GM13977 (cell line): ENCODE results near the gene PITPNM1.

Experiments used
- DNase-seq: peaks from one replicate; pipeline ENCODE4 v3.0.0; 2012; ENCODE audit warnings: low spot score
- in situ Hi-C: fragments of 300-500 bp; cut with MboI; formaldehyde crosslinking; loops from one replicate; pipeline ENCODE4 v1.12.0; 2022; ENCODE audit warnings: low sequenced_read_pairs, low pct_unique_long_range_greater_than_20kb, mixed read lengths, inconsistent platforms; ENCODE audit not compliant: unreplicated experiment
- TF ChIP-seq, protein P1 (sequence below): IDR thresholded peaks from 2 replicates; pipeline ENCODE4 v1.5.1; 2012; ENCODE audit warnings: mild to moderate bottlenecking, control low read depth; ENCODE audit not compliant: insufficient read depth; ENCODE audit errors: extremely low read depth, missing control alignments

The PITPNM1 gene

DNA sequence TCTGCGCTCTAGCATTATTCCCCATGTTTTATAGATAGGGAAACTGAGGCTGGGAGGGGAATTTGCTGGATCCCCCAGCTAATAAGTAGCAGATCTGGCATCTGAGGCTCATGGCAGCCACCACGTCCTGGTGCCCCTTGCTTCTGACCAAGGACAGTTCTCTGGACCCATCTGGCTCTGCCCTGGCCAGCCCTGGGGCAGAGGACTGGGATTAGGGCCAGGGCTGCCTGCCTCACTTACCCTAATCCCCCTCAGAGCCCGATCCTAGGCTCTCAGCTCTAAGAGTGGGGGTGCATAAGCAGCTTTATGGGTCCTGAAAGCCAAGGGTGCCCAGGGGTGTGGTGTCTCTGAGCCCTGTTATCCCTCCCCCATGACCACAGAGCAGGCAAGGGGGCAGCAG, 50.1 kb downstream of the PITPNM1 start, which contains the start of gene CABP4:
Gene CABP4 (plus strand): TSS at position 301 of the 400 bp plus-strand sequence. CDS start 70 bp downstream, at position 371.
- TF ChIP-seq, protein P1, sequence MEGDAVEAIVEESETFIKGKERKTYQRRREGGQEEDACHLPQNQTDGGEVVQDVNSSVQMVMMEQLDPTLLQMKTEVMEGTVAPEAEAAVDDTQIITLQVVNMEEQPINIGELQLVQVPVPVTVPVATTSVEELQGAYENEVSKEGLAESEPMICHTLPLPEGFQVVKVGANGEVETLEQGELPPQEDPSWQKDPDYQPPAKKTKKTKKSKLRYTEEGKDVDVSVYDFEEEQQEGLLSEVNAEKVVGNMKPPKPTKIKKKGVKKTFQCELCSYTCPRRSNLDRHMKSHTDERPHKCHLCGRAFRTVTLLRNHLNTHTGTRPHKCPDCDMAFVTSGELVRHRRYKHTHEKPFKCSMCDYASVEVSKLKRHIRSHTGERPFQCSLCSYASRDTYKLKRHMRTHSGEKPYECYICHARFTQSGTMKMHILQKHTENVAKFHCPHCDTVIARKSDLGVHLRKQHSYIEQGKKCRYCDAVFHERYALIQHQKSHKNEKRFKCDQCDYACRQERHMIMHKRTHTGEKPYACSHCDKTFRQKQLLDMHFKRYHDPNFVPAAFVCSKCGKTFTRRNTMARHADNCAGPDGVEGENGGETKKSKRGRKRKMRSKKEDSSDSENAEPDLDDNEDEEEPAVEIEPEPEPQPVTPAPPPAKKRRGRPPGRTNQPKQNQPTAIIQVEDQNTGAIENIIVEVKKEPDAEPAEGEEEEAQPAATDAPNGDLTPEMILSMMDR: no peak
- DNase-seq: no peak
- in situ Hi-C loops: no loop called here

DNA sequence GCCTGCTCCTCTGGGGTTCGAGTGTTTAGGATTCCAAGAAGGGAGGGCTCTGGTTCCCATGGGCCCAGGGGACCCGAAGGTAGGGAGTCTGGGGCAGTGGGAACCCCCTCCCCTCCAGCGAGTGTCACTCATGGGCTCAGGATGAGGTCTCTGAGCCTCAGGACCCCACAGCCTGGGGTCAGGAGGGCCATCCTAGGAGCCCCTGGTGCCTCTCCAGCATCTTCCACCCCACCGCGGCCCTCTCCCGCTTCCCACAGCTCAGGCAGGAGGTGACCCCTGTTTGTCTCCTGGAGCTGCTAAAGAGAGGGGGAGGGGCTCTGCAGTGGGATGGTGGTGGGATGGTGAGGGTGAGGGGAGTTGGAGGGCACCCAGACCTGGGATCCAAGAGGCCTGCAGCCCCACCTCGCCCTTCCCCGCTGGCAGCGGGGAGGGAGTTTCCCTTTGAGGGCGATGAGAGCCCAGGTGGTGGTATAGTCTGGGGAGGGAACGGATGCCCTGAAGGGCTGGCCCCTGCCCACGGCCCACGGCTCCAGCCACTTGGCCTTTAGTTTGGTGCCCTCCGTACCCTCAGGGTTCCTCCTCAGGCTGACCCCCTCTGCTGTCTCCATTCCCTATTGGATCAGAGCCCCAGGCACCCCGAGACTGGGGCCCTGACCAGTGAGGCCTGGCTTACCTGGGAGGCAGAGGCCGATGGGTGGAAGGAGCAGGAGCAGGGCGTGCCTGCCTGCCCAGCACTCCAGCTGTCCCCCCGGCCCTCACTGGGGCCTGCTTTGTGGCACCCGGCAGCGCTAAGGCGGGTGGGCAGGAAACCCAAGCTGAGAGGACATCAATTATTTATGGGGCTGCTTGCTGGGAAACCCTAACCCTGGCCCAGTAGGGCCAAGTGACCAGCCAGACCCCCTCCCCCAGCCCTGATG, 51.1 kb downstream of the PITPNM1 start:
- in situ Hi-C loops: no loop called here
- no peak for DNase-seq
- TF ChIP-seq, protein P1: no peak

DNA sequence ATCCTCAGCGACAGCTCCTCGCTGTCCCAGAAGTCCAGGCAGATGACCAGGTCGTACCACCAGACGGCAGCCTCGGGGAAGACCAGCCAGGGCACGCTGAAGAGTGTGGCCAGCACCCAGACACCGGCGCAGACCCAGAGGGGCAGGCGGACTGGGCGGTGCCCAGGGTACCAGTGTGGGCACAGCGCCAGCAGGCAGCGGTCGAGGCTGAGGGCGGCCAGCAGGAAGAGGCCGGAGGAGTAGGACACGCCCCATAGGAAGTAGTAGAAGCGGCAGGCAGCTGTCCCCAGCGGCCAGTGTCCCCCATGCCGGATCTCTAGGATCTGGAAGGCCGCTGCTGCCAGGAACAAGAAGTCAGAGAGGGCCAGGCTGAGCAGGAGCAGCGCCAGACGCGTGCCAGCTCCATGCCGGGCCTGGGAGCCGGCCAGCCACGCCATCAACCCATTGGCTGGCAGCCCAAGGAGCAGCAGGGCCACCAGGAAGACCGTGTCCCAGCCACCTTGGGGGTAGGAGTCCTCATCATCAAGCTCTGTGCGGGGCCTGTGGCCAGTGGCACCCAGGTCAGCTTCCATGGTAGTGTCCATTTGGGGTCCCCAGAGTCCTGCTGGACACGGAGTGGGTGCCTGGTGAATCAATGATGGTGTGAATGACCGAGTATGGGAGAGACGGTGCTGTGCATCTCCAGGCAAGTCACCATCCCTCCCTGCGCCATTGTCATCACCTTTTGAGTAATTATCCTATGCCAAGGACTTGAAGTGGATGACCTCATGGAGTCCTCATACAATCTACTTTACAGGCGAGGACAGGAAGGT, 52.8 kb downstream of the PITPNM1 start, which contains the start of gene GPR152:
Gene GPR152 (minus strand): TSS at position 589 of the 812 bp plus-strand sequence. CDS start 5 bp downstream, at position 584.
- TF ChIP-seq, protein P1: no peak
- no peak for DNase-seq
- in situ Hi-C loops: no loop called here

DNA sequence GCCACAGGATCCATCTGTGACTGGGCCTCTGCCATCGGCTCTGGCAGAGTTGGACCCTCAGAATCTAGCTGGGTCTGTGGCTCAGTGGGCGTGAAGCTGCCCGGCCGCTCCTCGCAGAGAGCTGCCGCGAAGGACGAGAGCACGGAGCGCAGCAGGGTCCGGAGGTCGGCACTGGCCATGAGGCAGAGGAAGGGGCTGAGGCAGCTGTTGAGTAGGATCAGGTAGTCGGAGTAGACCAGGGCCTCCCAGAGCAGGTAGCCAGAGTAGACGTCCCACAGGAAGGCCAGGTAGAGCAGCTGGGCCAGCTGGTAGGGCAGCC, 53.5 kb downstream of the PITPNM1 start:
- TF ChIP-seq, protein P1: no peak
- in situ Hi-C loops: no loop called here
- no peak for DNase-seq

- in situ Hi-C loops: no loop called here
- TF ChIP-seq, protein P1: no peak
Measured at GRCh38 chr11:67450796-67451657, 54.1 kb downstream of the PITPNM1 start.

More at GRCh38 chr11:67450796-67451657, 54.1 kb downstream of the PITPNM1 start:
- DNase-seq: no peak
